Measurements from ENCODE around the gene TNS4.

Gene TNS4

GRCh38 chr17:40433551-40434415, 67.6 kb downstream of the TNS4 start:
- DNase-seq (ENCODE audit: low read depth) = no peak

DNA sequence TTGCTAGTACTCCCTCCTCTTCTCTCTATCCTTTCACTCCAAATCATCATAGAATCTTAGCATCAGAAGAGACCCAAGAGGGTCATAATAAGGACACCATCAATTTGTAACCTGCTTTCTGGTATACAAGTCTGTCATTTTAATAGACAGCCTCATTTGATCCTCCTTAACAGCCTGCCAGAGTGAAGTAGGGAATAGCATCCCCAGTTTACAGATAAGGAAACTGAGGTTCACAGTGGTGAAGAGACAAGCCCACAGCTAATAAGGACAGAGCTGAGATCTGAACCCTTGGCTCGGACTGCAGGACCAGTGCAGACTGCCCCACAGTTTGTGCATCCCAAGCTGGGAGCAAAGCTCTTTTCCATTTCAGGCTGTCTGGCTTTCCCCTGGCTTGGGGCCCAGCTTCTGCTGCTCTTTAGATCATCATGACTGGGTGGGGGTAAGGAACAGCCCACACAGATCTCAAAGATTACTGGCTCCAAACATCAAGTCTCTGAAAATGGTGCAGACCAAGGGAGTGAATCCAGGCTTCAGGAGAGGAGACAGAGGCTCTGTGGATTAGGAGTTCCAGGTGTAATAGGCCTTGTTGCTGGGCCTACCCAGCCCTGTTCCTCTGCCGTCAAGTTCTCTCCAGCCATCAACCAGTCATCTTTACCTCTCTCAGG, 68.4 kb downstream of the TNS4 start:
- no peak for DNase-seq (ENCODE audit: low read depth)

DNA sequence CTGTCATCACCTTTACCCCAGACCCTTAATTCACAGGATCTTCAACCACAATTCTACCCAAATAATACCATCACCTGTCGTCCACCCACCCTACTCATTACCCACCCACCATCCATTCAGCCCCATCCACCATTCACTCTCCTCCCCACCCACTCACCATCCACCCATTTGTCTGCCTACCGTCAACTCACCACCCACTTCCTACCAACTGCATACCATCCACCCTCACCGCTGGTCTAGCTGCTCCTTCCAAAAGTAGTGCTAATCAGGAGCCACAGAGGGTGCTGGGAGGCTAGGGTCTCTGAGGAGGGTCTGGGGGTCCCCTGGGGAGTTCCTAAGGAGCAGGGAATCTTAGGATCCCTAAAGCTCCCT, 70.2 kb downstream of the TNS4 start:
- no peak for DNase-seq (ENCODE audit: low read depth)

DNA sequence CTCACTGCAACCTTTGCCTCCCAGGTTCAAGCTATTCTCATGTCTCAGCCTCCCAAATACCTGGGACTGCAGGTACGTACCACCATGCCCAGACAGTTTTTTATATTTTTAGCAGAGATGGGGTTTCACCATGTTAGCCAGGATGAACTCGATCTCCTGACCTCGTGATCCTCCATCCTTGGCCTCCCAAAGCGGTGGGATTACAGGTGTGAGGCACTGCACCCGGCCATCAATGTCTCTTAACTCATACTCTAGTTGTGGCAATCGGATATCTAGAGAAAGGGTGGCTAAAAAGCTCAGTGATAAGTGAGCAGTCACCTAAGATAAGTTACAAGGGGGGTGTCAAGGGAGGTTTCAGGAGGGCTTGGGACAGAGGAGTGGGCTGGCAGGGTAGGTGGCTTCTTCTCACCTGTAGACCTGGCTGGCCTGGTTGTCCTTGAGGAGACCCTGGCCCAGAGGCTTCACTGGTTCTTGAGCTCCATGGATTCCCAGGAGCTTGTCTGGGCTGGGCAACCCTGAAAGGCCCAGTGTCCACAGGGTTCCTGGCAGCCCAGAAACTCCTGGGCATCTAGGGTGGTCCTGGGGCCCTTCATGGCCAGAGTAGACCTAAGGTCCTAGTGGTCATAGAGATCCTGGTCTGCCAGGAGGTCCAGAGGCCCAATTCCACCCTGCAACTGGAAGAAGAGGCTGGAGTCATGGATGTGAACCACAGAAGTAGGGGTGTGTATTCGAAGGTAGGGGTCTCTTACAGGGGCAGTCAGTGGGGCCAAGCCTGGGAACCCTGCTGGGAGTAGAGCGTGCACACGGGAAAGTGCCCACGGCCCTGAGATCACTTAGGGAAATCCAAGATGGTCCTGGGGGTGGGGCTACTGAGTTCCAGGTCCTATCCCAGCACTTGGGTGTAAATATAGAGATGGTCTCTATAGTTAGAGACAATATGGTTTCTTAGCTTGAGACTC, 70.9 kb downstream of the TNS4 start:
- DNase-seq (ENCODE audit: low read depth) = no peak

DNA sequence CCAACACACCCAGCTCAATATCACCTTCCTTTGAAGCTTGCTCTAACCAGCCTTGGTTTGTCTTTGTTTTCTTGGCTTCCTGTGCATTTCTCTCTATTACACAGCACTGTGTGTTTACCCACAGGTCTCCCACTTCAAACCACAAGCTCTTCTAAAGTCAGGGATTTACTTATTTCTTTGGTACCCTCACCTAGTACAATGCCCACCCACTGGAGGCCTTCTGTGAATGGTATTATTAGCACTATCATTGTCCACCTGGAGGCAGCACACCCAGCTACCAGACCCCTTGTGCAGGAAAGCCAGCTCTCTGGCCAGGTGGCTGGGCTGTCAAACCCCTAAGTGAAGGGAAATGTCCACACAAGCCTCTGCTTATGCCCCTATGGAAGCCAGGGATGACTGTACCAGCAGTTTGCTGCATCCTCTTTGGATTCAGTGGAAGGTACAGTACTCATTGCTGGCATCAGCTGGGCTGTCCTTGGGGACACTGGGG, 74.4 kb downstream of the TNS4 start:
- DNase-seq (ENCODE audit: low read depth) = no peak

Data from GM04504 (cell line).